Smooth muscle cell (in vitro differentiated cells): ENCODE data around the gene HSF4. TPM values are rescaled to one million over a fixed set of nuclear protein-coding genes. Genes with fewer than 3 reads are reported as not detected.

Experiments
- DNase-seq: peaks from one replicate; lab custom pipeline; 2025; ENCODE audit not compliant: unreplicated experiment; lab: John Stamatoyannopoulos, UW
- H2AFZ ChIP-seq: fragments of 200-600 bp; sonication (generic); 2 replicates; pipeline ENCODE4 v1.6.0; 2016; ENCODE audit warnings: antibody characterized with exemption, low read depth, mild to moderate bottlenecking
- H3F3A ChIP-seq: fragments of 200-600 bp; sonication (generic); 2 replicates; pipeline ENCODE4 v1.6.0; 2017; ENCODE audit warnings: antibody characterized with exemption, low read depth
- H3K27ac ChIP-seq: fragments of 200-600 bp; sonication (generic); 2 replicates; pipeline ENCODE4 v1.5.1; 2016; ENCODE audit warnings: low read depth, mild to moderate bottlenecking
- H3K27me3 ChIP-seq: fragments of 200-600 bp; sonication (generic); 2 replicates; pipeline ENCODE4 v1.6.1; 2016; ENCODE audit warnings: low read depth, mild to moderate bottlenecking
- H3K36me3 ChIP-seq: fragments of 200-600 bp; sonication (generic); 2 replicates; pipeline ENCODE4 v1.5.1; 2016; ENCODE audit warnings: low read depth
- H3K4me1 ChIP-seq: fragments of 200-600 bp; sonication (generic); 2 replicates; pipeline ENCODE4 v1.5.1; 2016; ENCODE audit warnings: low read depth
- H3K4me2 ChIP-seq: fragments of 200-600 bp; sonication (generic); 2 replicates; pipeline ENCODE4 v1.6.0; 2016; ENCODE audit warnings: mild to moderate bottlenecking
- H3K4me3 ChIP-seq: fragments of 200-600 bp; sonication (generic); 2 replicates; pipeline ENCODE4 v1.5.1; 2016; ENCODE audit warnings: mild to moderate bottlenecking
- H3K79me2 ChIP-seq: fragments of 200-600 bp; sonication (generic); 2 replicates; pipeline ENCODE4 v1.6.0; 2016; ENCODE audit warnings: low read depth, mild to moderate bottlenecking
- H3K9ac ChIP-seq: fragments of 200-600 bp; sonication (generic); 2 replicates; pipeline ENCODE4 v1.6.0; 2016; ENCODE audit warnings: low read depth
- H3K9me3 ChIP-seq: fragments of 200-600 bp; sonication (generic); replicated peaks from 2 replicates; pipeline ENCODE4 v1.5.1; 2016; ENCODE audit warnings: low read depth
- H4K20me1 ChIP-seq: fragments of 200-600 bp; sonication (generic); 2 replicates; pipeline ENCODE4 v1.6.0; 2016; ENCODE audit warnings: low read depth
- CTCF ChIP-seq: fragments of 200-600 bp; sonication (generic); IDR thresholded peaks from 2 replicates; pipeline ENCODE4 v1.5.1; 2017; ENCODE audit warnings: borderline replicate concordance, mild to moderate bottlenecking, antibody characterized with exemption; ENCODE audit not compliant: insufficient read depth, poor library complexity, severe bottlenecking
- WGBS: methylation state at CpG from one replicate; pipeline ENCODE4 v1.1.7; 2016; ENCODE audit warnings: low lambda C conversion rate; 5-methylcytosine and 5-hydroxymethylcytosine counted together
- polyA plus RNA-seq: library from polyadenylated mRNA; unstranded; fragments of >200 nt; fragmentation: Nextera tagmentation; extraction: Ambion mirVana; gene quantifications from 2 replicates; pipeline ENCODE4 v1.2.1, GENCODE V29; 2016
- total RNA-seq: library from RNA; depleted of rRNA; stranded (reverse); fragments of >200 nt; gene quantifications from 2 replicates; pipeline ENCODE4 v1.2.3, GENCODE V29; 2014

The HSF4 gene
- total and polyA plus RNA-seq, 2 experiments from 2014 or later, result 2.9 to 6.1 TPM

GRCh38 chr16:67157892-67158635 lies 6.5 kb upstream of the HSF4 start:
- Histone ChIP-seq H2AFZ (no peak overlapping the region), H3F3A (no peaks in the 10 kb centered on the region), H3K4me3 (no peak overlapping the region), H3K4me2 (no peak overlapping the region), H3K27ac (no peak overlapping the region), H3K9ac (no peak overlapping the region), H3K27me3 (peaks cover 62% of the 10 kb centered on the region), H3K4me1 (peaks cover 10% of the 10 kb centered on the region), H4K20me1 (peaks cover 62% of the 10 kb centered on the region), H3K79me2 (no peaks in the 10 kb centered on the region), H3K36me3 (no peaks in the 10 kb centered on the region), H3K9me3 (no peaks in the 10 kb centered on the region)
- no peak for DNase-seq
- no peak for TF ChIP-seq CTCF
- 78% methylated on average over 7 of the region's 7 CpGs for WGBS

GRCh38 chr16:67158637-67159600 lies 5.6 kb upstream of the HSF4 start:
- H4K20me1 ChIP-seq, result peaks cover 71% of the 10 kb centered on the region
- H3K27ac ChIP-seq, result no peak overlapping the region
- no peak for DNase-seq

GRCh38 chr16:67161595-67162058 lies 2.9 kb upstream of the HSF4 start:
- Histone ChIP-seq H3K4me1 (peaks cover 11% of the 10 kb centered on the region), H3K4me2 (peak overlapping the region; percentile 96), H2AFZ (no peak overlapping the region), H4K20me1 (peaks cover 50% of the 10 kb centered on the region), H3K9me3 (no peaks in the 10 kb centered on the region), H3K9ac (no peak overlapping the region), H3F3A (no peaks in the 10 kb centered on the region), H3K27me3 (peaks cover 70% of the 10 kb centered on the region), H3K27ac (no peak overlapping the region), H3K4me3 (peak overlapping the region; percentile 92), H3K36me3 (no peaks in the 10 kb centered on the region), H3K79me2 (no peaks in the 10 kb centered on the region)
- 42% methylated on average over 25 of the region's 25 CpGs for WGBS
- no peak for DNase-seq
- TF ChIP-seq CTCF, result no peak

More at GRCh38 chr16:67158637-67159600, 5.6 kb upstream of the HSF4 start:
- H3K9ac ChIP-seq, result peak overlapping the region; percentile 47
- peak overlapping the region; percentile 96 for H3K4me2 ChIP-seq
- WGBS, result 6% methylated on average over 34 of the region's 34 CpGs
- peaks cover 17% of the 10 kb centered on the region for H3K4me1 ChIP-seq
- no peaks in the 10 kb centered on the region for H3K36me3 ChIP-seq
- no peaks in the 10 kb centered on the region for H3K9me3 ChIP-seq
- H3K4me3 ChIP-seq, result peak overlapping the region; percentile 92
- H3K79me2 ChIP-seq, result no peaks in the 10 kb centered on the region
- H3K27me3 ChIP-seq, result peaks cover 69% of the 10 kb centered on the region
- H2AFZ ChIP-seq, result peak overlapping the region; percentile 87
- no peaks in the 10 kb centered on the region for H3F3A ChIP-seq
- TF ChIP-seq CTCF, result no peak
